ENCODE data around the gene HHLA2.

Gene HHLA2

DNA sequence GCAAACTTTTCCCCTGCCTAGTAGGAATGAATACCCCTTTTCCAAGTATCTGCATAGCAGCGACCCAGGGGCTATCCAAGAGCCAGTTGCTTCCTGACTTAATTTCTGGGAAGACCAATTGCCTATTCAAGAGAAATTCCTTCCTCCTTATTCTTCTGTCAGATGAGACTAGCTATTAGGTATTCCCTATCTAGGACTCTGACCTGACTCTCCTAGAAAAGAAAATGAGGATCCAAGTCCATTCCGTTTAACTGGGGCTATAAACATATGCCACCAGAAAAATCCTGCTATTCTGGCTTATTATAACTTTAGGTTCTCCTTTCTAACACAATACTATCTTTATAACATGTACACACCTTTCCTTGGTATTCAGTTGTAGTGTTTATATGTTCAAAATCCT, 1.7 kb downstream of the HHLA2 start:
- no peak for DNase-seq (ENCODE audit: low read depth in 3 of 3, low spot score in 1 of 3)

DNA sequence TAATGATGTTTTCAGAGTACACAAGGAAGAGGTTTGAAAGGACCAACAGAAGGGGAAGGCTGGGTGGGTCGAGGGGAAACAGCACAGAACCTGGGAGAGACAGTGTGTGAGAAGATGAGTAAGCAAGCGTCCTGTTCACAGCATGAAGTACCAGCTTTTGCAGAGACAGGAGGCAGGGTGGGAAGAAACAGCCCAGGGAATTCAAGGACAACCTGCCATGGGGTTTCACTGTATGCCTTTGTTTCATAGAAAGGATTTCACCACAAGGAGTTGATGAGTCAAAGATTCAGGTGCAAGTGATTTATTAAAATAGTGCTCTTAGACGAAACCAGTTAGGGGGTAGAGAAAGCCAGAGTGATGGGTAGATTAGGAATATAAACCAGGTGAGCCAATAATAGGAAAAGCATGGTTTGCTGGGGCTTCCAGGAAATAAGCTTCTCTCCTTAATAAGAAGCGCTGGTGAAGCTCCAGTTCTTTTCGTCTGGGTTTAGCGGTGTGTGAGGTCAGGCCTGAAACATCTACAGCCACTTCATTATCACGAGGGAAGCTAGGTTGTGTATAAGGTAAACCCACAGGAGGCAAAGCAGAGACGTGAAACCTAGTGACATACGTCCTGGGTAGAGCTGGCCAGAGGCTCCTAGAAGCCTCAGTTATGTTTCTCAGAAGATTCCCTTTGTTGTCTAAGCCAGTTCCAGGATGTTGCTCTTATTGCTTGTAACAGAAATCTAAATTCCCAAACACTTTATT, 3.9 kb downstream of the HHLA2 start:
- DNase-seq (ENCODE audit: low read depth in 3 of 3, low spot score in 1 of 3): no peak

DNA sequence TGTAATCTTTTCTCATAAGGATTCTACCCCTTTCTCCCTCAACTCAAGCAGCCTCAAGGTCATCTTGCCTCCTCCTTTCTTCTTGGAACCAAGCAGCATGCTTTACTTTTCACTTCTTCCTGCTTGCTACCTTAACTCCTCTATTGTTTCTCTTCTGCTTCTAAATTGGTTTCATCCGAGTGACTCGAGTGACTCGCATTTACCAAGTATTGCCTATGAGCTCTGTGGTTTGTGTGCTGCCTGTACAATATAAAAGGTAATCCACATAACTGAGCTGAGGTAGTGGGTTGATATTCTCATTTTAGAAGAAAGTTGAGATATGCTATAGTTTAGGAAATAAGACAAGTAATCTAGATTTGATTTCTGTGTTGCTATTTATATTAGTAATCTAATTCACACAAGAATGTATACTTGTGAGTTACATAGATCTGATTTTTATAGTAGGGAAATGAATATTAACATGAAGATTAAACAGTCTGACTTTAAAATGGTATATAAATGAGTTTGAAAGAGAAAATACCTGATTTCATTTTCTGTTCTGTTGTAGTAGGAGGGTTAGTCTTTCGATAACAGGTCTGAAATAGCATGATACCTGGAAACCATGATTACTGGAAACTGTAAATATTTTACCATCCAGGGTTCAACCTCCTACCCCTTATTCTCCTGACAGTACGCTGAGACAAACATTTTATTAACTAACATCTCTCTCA, 5.5 kb downstream of the HHLA2 start:
- DNase-seq (ENCODE audit: low read depth in 3 of 3, low spot score in 1 of 3): no peak

GRCh38 chr3:108302570-108302969, 6.2 kb downstream of the HHLA2 start:
- DNase-seq (ENCODE audit: low read depth in 3 of 3, low spot score in 1 of 3): no peak

- DNase-seq (ENCODE audit: low read depth in 3 of 3, low spot score in 1 of 3): no peak
Observed at GRCh38 chr3:108305484-108306172, 9.3 kb downstream of the HHLA2 start.

GRCh38 chr3:108311797-108312196, 15.4 kb downstream of the HHLA2 start:
- no peak for DNase-seq (ENCODE audit: low read depth in 3 of 3, low spot score in 1 of 3)

DNA sequence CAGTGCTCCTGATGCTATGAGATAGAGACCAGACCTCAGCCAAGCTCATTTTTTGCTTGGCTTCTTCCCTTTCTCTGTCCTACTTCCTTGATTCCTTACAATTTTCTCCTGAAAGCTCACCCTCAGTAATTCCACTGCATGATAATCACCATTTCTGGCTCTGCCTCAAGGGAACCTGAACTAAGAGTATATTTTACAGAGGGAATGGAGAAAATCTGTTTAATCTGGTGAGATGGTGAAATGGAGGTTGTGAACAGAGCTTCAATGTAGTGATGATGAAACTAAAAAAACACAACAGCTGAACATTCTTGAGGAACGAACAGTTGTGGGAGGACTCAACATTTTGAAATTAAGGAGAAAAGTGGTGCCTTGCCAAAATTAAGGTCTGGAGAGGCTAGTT, 16.3 kb downstream of the HHLA2 start:
- DNase-seq (ENCODE audit: low read depth in 3 of 3, low spot score in 1 of 3): no peak

- DNase-seq (ENCODE audit: low read depth in 3 of 3, low spot score in 1 of 3): no peak
Observed at GRCh38 chr3:108315767-108316301, 19.5 kb downstream of the HHLA2 start.

- no peak for DNase-seq (ENCODE audit: low read depth in 3 of 3, low spot score in 1 of 3)
Observed at GRCh38 chr3:108319428-108320082, 23.2 kb downstream of the HHLA2 start.

DNA sequence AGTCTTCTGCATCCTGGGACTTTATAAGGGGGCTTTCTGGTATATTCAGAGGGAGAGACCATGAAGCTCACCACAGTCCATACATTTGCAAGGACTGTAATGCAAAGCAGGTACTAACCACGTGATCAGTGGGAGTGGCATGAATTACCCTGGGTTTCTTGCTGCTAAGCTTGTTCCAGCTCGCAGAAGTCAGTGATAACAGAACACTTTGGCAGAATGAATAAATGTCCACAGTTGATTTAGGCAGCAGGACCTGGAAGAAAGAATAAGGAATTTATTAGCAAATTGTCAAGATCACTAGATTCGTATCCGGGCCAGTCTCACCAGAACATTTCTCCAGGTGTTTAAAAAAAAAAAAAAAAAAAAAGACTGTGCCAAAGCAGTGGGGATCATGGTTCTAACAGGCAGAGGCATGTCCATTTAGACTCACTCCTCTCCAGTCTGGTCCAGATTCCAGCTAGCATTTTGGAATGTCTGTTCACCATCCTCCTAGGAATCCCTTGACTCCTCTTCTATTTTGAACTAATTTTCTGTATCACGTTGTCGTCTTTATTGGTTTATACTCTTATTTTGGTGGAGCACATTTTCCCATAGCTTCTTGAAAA, 24.5 kb downstream of the HHLA2 start:
- no peak for DNase-seq (ENCODE audit: low read depth in 3 of 3, low spot score in 1 of 3)

DNA sequence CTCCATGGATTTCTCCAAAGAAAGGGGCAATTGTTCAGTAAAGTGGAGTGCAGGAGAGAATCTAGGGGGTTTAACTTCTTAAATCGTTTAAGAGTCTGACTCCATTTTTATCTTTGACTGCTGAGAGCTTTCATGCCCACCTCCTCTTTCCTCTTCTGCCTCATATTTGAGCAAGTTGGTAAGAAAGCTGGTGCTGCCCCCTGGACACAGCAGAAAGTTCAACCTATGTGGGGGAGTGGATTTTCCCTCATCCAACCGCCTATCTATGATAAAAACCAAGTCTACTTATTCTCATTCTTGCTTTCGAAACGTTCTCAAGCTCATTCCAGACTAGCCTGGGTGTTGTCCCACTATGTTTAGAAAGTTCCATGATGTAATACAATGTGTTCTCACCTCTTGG, 26.0 kb downstream of the HHLA2 start:
- no peak for DNase-seq (ENCODE audit: low read depth in 3 of 3, low spot score in 1 of 3)

DNA sequence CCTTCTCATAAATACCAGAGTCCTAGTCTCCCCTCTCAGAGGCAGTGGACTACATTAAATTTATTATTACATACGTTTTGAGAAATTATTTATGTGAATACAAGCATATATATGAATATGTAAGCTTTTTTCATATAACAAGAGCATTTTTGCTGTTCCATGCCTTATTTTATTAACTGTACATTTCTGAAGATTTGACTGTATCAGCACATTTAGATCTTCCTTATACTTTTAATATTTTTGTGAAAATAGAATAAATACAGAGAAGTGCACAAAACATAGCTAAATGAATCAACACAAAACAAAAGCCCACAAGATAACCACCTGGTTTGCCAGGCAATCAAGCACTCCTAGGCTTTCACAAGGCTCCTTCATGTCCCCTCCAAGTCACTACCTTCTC, 27.8 kb downstream of the HHLA2 start:
- no peak for DNase-seq (ENCODE audit: low read depth in 3 of 3, low spot score in 1 of 3)

DNA sequence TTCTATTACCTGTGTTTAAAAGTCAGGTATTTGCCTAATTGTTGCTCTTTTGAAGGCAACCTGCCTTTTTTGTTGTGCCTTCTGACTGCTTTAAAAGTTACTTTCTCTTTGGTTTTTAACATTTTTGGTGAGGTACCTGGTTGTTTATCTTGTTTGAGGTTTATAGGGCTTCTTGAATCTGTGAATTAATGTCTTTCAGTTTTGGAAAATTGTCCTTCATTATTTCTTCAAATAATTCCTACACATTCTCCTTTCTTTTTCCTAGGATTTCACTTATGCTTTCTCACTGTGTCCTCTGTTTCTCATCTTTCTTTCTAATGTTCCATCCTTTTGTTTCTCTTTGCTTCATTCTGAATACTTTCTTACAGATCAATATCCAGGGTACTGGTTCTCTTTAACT, 30.8 kb downstream of the HHLA2 start:
- no peak for DNase-seq (ENCODE audit: low read depth in 3 of 3, low spot score in 1 of 3)

DNA sequence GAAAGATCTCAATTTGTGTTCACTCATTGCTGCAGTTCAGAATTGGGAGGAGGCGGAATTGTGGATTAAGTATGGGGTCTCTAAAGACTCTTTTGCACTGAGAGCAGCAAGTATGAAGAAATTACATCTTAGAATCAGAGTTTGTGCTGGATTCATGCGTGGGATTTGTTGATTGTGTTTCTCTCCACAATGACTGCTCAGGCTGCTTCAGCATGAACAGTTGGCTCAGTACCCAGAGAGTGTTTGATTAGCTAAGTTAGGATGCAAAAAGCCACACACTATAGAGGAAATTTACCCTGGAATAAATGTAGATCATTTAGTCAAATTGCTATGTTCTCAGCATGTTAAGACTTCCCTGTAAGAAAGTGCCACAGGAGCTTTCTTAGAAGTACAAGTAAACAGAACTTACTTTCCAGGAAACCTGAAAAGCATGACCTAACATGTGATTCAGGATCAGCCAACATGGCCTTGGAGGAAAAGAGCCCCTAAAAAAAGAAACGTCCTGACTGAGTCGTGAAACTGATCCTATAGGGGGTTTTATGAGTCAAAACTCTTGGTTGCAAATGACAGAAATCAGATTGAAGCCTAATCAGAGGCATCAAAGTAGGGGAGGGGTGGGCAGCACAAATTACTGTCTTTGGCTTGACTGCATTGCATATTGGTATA, 32.6 kb downstream of the HHLA2 start:
- no peak for DNase-seq (ENCODE audit: low read depth in 3 of 3, low spot score in 1 of 3)

GRCh38 chr3:108329508-108329907, 33.2 kb downstream of the HHLA2 start:
- no peak for DNase-seq (ENCODE audit: low read depth in 3 of 3, low spot score in 1 of 3)

DNA sequence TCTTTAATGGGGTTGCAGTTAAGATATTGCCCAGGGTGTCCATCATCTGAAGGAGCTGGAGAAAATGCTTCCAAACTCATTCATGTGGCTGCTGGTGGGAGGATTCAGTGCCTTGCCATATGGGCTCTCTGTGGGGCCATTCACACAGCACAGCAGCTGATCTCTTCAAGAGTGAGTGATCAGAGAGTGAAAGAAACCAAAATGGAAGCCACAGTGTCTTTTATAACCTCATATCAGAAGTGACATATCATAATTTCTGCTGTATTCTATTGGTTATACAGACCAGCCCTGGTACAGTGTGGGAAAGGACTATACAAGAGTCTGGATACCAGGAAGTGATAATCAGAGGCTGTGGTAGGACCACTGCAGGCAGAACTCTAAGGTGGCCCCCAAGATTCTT, 33.6 kb downstream of the HHLA2 start:
- no peak for DNase-seq (ENCODE audit: low read depth in 3 of 3, low spot score in 1 of 3)

DNA sequence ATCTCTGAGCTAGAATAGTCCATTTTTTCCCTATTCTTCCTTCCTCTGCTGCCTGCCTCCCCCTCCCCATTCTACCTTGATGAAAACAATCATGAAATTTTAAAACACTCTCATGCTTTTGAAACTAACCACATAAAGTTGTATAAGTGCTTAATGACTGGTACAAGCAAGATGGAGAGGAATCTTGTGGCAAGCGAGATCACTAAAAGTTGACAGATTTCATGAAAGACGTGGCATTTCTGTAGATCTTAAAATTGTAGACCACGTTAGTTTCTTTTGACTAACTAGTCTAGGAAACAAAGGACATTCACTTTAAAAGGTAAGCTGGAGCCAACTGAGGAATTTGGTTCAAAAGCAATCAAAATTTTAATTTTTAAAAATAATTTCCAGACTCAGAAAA, 35.4 kb downstream of the HHLA2 start:
- no peak for DNase-seq (ENCODE audit: low read depth in 3 of 3, low spot score in 1 of 3)

DNA sequence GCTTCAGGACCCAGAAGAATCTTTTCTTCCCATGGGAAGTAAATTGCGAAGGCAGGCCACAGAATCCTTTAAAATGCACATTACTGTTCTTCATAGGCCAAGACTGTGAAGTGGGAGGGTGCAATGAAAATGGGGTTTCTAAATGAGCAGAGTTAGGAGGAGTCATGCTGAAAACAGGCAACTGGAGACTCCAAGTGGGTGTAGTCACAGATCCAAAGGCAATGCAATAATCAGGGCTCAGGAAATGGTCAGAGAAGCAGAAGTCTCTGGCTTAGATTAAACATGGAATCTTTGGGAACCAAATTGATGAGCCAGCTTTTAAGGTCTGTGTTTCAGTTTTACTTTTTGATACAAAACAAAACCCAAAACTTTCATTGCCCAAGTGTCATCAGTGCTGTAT, 37.6 kb downstream of the HHLA2 start:
- DNase-seq (ENCODE audit: low read depth in 3 of 3, low spot score in 1 of 3): no peak

- no peak for DNase-seq (ENCODE audit: low read depth in 3 of 3, low spot score in 1 of 3)
Observed at GRCh38 chr3:108334701-108335100, 38.4 kb downstream of the HHLA2 start.

DNA sequence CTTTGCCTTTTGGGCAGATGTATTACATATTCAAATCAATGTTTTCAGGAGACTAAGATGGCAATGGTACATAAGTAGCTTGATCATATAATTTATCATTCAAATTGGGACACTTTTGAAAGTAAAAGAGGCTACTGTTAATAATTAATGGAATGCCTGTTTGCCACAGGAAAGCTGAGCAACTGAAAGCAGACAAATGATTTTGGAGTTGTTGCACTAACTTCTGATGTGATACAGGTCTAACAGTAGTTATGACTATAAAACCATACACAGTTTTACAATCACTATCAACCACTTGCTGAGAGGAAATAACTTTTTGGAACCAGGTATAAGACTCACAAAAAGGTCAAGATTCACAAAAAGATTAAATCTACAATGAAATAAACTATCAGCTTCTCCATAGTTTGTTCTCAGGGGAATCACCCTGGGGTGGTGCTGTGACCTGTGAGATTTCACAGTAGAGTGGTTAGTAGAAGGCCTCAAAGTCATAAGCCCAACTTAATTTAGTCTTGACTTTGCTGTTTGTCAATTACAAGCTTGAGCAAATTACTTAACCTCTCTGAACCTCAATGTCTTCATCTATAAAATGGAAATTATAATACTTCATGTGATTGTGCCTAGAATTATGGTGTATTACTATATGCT, 42.7 kb downstream of the HHLA2 start:
- no peak for DNase-seq (ENCODE audit: low read depth in 3 of 3, low spot score in 1 of 3)
